ENCODE measurements around the gene LRRC8C. TPM values are rescaled to one million over a fixed set of nuclear protein-coding genes. Genes with fewer than 3 reads are reported as not detected.

The LRRC8C gene
- total RNA-seq, 2 donors from 2014 or later = 2.0 to 12.4 TPM

GRCh38 chr1:89725631-89726030 is 92.7 kb downstream of the LRRC8C start:
- Histone ChIP-seq H3K27me3 (replicated peaks; ENCODE audit: insufficient read depth) (no peaks in the 10 kb centered on the region), H3K27ac (no peak overlapping the region), H3K4me3 (no peak overlapping the region), H3K4me1 (replicated peaks) (no peaks in the 10 kb centered on the region), H3K36me3 (no peaks in the 10 kb centered on the region), H3K9me3 (no peaks in the 10 kb centered on the region)
- TF ChIP-seq POLR2AphosphoS5 (IDR thresholded peaks at IDR 0.05) (no peak), POLR2A (IDR thresholded peaks at IDR 0.05) (no peak)
- TF ChIP-seq, protein P1, sequence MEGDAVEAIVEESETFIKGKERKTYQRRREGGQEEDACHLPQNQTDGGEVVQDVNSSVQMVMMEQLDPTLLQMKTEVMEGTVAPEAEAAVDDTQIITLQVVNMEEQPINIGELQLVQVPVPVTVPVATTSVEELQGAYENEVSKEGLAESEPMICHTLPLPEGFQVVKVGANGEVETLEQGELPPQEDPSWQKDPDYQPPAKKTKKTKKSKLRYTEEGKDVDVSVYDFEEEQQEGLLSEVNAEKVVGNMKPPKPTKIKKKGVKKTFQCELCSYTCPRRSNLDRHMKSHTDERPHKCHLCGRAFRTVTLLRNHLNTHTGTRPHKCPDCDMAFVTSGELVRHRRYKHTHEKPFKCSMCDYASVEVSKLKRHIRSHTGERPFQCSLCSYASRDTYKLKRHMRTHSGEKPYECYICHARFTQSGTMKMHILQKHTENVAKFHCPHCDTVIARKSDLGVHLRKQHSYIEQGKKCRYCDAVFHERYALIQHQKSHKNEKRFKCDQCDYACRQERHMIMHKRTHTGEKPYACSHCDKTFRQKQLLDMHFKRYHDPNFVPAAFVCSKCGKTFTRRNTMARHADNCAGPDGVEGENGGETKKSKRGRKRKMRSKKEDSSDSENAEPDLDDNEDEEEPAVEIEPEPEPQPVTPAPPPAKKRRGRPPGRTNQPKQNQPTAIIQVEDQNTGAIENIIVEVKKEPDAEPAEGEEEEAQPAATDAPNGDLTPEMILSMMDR (IDR thresholded peaks at IDR 0.05) = no peak
- 81% methylated on average over 4 of the region's 4 CpGs for WGBS
- no peak for DNase-seq (ENCODE audit: low spot score)
- intact Hi-C loops (cut with DNase I) = no loop called here

DNA sequence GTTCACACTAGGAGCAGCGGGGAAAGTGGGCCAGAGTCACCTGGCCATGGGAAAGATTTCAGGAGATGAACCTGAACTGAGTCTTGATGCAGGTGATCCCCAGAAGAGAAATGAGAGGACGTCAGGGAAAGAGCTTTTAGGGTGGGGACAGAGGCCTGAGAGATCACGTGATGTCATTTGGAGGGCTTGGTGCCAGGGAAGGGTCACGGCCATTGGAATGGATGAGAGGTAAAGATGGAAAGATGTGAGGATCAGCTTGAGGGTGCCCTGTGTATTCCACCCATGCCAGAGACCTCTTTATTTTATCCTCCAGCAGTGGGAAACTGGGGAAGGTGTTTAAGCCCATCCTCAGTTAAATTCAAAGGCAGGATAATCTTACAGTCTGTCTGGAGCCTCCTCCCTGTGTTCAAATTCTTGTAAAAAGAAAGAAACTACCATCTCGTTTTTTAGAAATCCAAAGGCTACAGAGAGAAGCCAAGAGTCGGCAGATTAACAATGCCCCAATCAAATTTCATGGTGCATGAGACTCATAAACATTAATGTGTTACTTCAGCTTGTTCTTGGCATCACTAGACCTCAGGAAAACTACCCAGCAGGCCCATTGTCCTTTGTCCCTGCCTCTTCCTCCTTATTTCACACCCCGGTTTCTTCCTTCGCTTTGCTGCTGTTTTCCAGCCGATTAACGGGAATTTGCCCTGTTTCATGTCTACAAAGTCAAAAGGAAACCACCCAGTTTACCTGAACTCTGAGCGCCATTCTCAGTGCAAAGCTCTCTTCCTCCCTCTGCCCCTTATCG is 94.8 kb downstream of the LRRC8C start:
- Histone ChIP-seq H3K36me3 (no peaks in the 10 kb centered on the region), H3K9me3 (no peaks in the 10 kb centered on the region), H3K27me3 (replicated peaks; ENCODE audit: insufficient read depth) (no peaks in the 10 kb centered on the region), H3K27ac (no peak overlapping the region), H3K4me3 (no peak overlapping the region), H3K4me1 (replicated peaks) (no peaks in the 10 kb centered on the region)
- intact Hi-C loops (cut with DNase I) = no loop called here
- DNase-seq (ENCODE audit: low spot score) = no peak
- TF ChIP-seq POLR2A (IDR thresholded peaks at IDR 0.05) (no peak), POLR2AphosphoS5 (IDR thresholded peaks at IDR 0.05) (no peak)
- TF ChIP-seq, protein P1 (IDR thresholded peaks at IDR 0.05) = no peak
- WGBS = 67% methylated on average over 12 of the region's 12 CpGs

DNA sequence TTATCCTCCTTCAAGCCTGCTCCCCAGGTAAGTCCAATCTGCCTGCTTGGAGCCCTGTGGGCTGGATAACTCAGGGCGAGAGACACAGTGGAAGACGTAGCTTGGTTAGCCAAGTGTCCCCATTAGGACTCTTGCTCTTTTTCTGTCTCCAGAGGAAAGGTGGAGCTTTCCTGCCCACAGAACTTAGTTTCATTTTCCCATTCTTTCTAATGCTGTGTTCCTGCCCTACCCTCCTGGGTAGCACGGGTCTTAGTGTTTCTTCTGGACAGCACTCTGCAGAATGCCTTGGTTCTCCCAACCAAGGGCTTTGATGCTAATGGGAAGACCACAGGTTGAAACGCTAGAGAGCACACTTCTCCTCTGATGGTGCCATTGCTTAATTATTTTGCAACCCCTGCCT is 95.5 kb downstream of the LRRC8C start:
- 86% methylated on average over 4 of the region's 4 CpGs for WGBS
- Histone ChIP-seq H3K27me3 (replicated peaks; ENCODE audit: insufficient read depth) (no peaks in the 10 kb centered on the region), H3K27ac (no peak overlapping the region), H3K4me3 (no peak overlapping the region), H3K36me3 (no peaks in the 10 kb centered on the region), H3K9me3 (no peaks in the 10 kb centered on the region), H3K4me1 (replicated peaks) (no peaks in the 10 kb centered on the region)
- intact Hi-C loops (cut with DNase I) = no loop called here
- TF ChIP-seq, protein P1 (IDR thresholded peaks at IDR 0.05) = no peak
- TF ChIP-seq POLR2AphosphoS5 (IDR thresholded peaks at IDR 0.05) (no peak), POLR2A (IDR thresholded peaks at IDR 0.05) (no peak)
- no peak for DNase-seq (ENCODE audit: low spot score)

DNA sequence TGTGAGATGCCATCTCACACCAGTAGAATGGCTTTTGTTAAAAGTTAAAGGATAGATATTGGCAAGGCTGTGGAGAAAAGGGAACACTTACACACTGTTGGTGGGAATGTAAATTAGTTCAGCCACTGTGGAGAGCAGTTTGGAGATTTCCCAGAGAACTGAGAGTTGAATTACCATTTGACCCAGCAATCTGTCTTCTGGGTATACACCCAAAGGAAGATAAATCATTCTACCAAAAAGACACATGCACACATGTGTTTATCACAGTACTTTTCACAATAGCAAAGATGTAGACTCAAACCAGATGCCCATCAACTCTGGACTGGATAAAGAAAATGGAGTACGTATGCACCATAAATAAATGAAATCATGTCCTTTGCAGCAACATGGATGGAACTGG is 99.3 kb downstream of the LRRC8C start:
- H3K4me3 ChIP-seq = no peak overlapping the region
- H3K27me3 ChIP-seq (replicated peaks; ENCODE audit: insufficient read depth) = no peaks in the 10 kb centered on the region
- H3K9me3 ChIP-seq = no peaks in the 10 kb centered on the region
- TF ChIP-seq, protein P1 (IDR thresholded peaks at IDR 0.05) = no peak
- TF ChIP-seq POLR2AphosphoS5 (IDR thresholded peaks at IDR 0.05) (no peak), POLR2A (IDR thresholded peaks at IDR 0.05) (no peak)
- no peak for DNase-seq (ENCODE audit: low spot score)
- no peaks in the 10 kb centered on the region for H3K4me1 ChIP-seq (replicated peaks)
- H3K27ac ChIP-seq = no peak overlapping the region
- H3K36me3 ChIP-seq = no peaks in the 10 kb centered on the region
- WGBS = 90% methylated on average over 1 of the region's 1 CpG
- intact Hi-C loops (cut with DNase I) = no loop called here

- no peak overlapping the region for H3K27ac ChIP-seq
- no peaks in the 10 kb centered on the region for H3K36me3 ChIP-seq
- H3K27me3 ChIP-seq (replicated peaks; ENCODE audit: insufficient read depth) = no peaks in the 10 kb centered on the region
- no peaks in the 10 kb centered on the region for H3K4me1 ChIP-seq (replicated peaks)
- intact Hi-C loops (cut with DNase I) = no loop called here
- no peaks in the 10 kb centered on the region for H3K9me3 ChIP-seq
- no peak for DNase-seq (ENCODE audit: low spot score)
- H3K4me3 ChIP-seq = no peak overlapping the region
- no peak for TF ChIP-seq POLR2A (IDR thresholded peaks at IDR 0.05)
- TF ChIP-seq POLR2AphosphoS5 (IDR thresholded peaks at IDR 0.05) = no peak
- TF ChIP-seq, protein P1 (IDR thresholded peaks at IDR 0.05) = no peak
- whole genome bisulfite sequencing = 94% methylated on average over 3 of the region's 3 CpGs
Observed at GRCh38 chr1:89732643-89733222, 99.8 kb downstream of the LRRC8C start.
